Ovary (tissue), 3 donors: ENCODE measurements around the gene LPGAT1.

ENCODE experiments used
- EP300 ChIP-seq: sonication (generic); formaldehyde crosslinking; IDR thresholded peaks from one replicate; pipeline ENCODE4 v1.6.1; 2017; ENCODE audit warnings: antibody characterized with exemption
- POLR2A ChIP-seq: fragments of 450-650 bp; IDR thresholded peaks from one replicate; pipeline ENCODE4 v1.6.1; 2017; ENCODE audit warnings: antibody characterized with exemption, mild to moderate bottlenecking, moderate library complexity
- TF ChIP-seq, protein P1 (sequence below), 3 donors: fragments of 450-650 bp in 2 of 3; fragments of 200-600 bp in 1 of 3; IDR thresholded peaks; one replicate each; pipeline versions ENCODE4 v1.5.1 to v1.8.0; 2016 to 2022; ENCODE audit warnings: antibody characterized with exemption in 3 of 3, mild to moderate bottlenecking in 1 of 3
- donor health status: DM: no; HTN: no; CAD: no.

- TF ChIP-seq EP300 (no peak), POLR2A (no peak)
- TF ChIP-seq, protein P1, sequence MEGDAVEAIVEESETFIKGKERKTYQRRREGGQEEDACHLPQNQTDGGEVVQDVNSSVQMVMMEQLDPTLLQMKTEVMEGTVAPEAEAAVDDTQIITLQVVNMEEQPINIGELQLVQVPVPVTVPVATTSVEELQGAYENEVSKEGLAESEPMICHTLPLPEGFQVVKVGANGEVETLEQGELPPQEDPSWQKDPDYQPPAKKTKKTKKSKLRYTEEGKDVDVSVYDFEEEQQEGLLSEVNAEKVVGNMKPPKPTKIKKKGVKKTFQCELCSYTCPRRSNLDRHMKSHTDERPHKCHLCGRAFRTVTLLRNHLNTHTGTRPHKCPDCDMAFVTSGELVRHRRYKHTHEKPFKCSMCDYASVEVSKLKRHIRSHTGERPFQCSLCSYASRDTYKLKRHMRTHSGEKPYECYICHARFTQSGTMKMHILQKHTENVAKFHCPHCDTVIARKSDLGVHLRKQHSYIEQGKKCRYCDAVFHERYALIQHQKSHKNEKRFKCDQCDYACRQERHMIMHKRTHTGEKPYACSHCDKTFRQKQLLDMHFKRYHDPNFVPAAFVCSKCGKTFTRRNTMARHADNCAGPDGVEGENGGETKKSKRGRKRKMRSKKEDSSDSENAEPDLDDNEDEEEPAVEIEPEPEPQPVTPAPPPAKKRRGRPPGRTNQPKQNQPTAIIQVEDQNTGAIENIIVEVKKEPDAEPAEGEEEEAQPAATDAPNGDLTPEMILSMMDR (IDR thresholded peaks at IDR 0.05) = no peak
Measured at GRCh38 chr1:211876851-211877590, 46.5 kb upstream of the LPGAT1 start.
